Measurements from ENCODE around the gene NUCB1.
"Not testable (repeated sequence)": the region's sequence is repeated elsewhere in the genome, so short reads cannot be mapped to it uniquely, and the experiment has no call there.

The NUCB1 gene

GRCh38 chr19:48874303-48875135 lies 25.6 kb upstream of the NUCB1 start:
- no peak for DNase-seq

- DNase-seq = not testable (repeated sequence)
These were observed 23.8 kb upstream of the NUCB1 start for GRCh38 chr19:48876043-48876981.

- no peak for DNase-seq
These were observed 22.3 kb upstream of the NUCB1 start for GRCh38 chr19:48877855-48878195.

GRCh38 chr19:48878196-48879024 lies 21.7 kb upstream of the NUCB1 start:
- DNase-seq = no peak

- DNase-seq = no peak
These were observed 21.0 kb upstream of the NUCB1 start for GRCh38 chr19:48879025-48879637.

- DNase-seq = not testable (repeated sequence)
These were observed 20.4 kb upstream of the NUCB1 start for GRCh38 chr19:48879696-48880095.

- DNase-seq = no peak
These were observed 18.1 kb upstream of the NUCB1 start for GRCh38 chr19:48881741-48882657.

GRCh38 chr19:48883726-48884125 lies 16.4 kb upstream of the NUCB1 start:
- no peak for DNase-seq

- no peak for DNase-seq
These were observed 12.1 kb upstream of the NUCB1 start for GRCh38 chr19:48887861-48888612.

GRCh38 chr19:48889496-48889895 lies 10.6 kb upstream of the NUCB1 start:
- not testable (repeated sequence) for DNase-seq

GRCh38 chr19:48890551-48890950 lies 9.6 kb upstream of the NUCB1 start:
- DNase-seq = no peak

GRCh38 chr19:48895226-48895625 lies 4.9 kb upstream of the NUCB1 start:
- DNase-seq = no peak

- no peak for DNase-seq
These were observed 3.9 kb upstream of the NUCB1 start for GRCh38 chr19:48896191-48896720.

GRCh38 chr19:48897181-48897580 lies 2.9 kb upstream of the NUCB1 start:
- no peak for DNase-seq

- not testable (repeated sequence) for DNase-seq
These were observed 744 bp upstream of the NUCB1 start for GRCh38 chr19:48899386-48899749.

- DNase-seq = no peak
These were observed 630 bp downstream of the NUCB1 start for GRCh38 chr19:48900477-48901406.

- DNase-seq = not testable (repeated sequence)
These were observed 2.2 kb downstream of the NUCB1 start for GRCh38 chr19:48902291-48902690.

- not testable (repeated sequence) for DNase-seq
These were observed 3.7 kb downstream of the NUCB1 start for GRCh38 chr19:48903788-48904187.

GRCh38 chr19:48905664-48906063 lies 5.6 kb downstream of the NUCB1 start:
- no peak for DNase-seq
